Fibroblast of mammary gland (primary cell): ENCODE measurements around the gene MRPL34.
A peak's percentile ranks its signal among the peaks of the same experiment; 100 is the strongest.

ENCODE experiments used
- DNase-seq: peaks from one replicate; pipeline ENCODE4 v3.0.0-alpha.2; 2010; ENCODE audit warnings: low read depth
- H3K4me3 ChIP-seq: 2 replicates; pipeline ENCODE4 v1.5.1; 2011; ENCODE audit warnings: low read depth, mild to moderate bottlenecking, low read length, moderate library complexity; ENCODE audit not compliant: control insufficient read depth
- CTCF ChIP-seq: conservative IDR thresholded peaks from 2 replicates; pipeline ENCODE4 v1.5.1; 2011; ENCODE audit warnings: low read depth, low read length, inconsistent platforms; ENCODE audit not compliant: control insufficient read depth, insufficient read depth

The MRPL34 gene

GRCh38 chr19:17329366-17330261 is 23.9 kb downstream of the MRPL34 start:
- no peak overlapping the region for H3K4me3 ChIP-seq
- TF ChIP-seq CTCF: no peak
- DNase-seq: no peak

GRCh38 chr19:17330262-17331044 is 24.8 kb downstream of the MRPL34 start:
- H3K4me3 ChIP-seq: no peak overlapping the region
- TF ChIP-seq CTCF: no peak
- DNase-seq: no peak

- no peak overlapping the region for H3K4me3 ChIP-seq
- no peak for TF ChIP-seq CTCF
- no peak for DNase-seq
Measured at GRCh38 chr19:17331045-17331558, 25.4 kb downstream of the MRPL34 start.

- TF ChIP-seq CTCF: no peak
- H3K4me3 ChIP-seq: no peak overlapping the region
- no peak for DNase-seq
Measured at GRCh38 chr19:17332360-17332676, 26.6 kb downstream of the MRPL34 start.

- DNase-seq: peak; percentile 63
Measured at GRCh38 chr19:17332677-17333581, 27.3 kb downstream of the MRPL34 start.

More at GRCh38 chr19:17332677-17333581, 27.3 kb downstream of the MRPL34 start:
- TF ChIP-seq CTCF: no peak
- H3K4me3 ChIP-seq: no peak overlapping the region
